GM21367 (cell line): Measurements from ENCODE around the gene CDK18.

Experiments
- ATAC-seq: cut with Tn5 transposase; IDR thresholded peaks from one replicate; pipeline ENCODE4 v1.9.1; 2021; ENCODE audit not compliant: unreplicated experiment

CDK18 gene

DNA sequence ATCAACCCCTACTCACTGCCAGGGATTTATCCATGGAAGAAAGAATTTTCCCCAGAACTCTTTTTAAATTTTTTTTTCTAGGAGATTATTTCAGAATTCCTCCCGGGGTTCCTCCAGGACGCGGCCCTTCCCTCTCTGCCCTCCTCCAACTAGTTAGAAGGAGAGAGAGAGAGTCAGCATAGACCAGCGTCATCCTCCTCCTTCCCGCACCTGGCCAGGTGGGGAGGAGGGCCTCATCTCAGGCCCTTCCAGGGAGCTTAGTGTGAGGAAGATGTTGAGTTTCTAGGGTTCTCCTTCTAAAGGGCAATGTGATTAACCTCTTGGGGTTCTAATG lies 63.6 kb downstream of the CDK18 start:
- no peak for ATAC-seq

DNA sequence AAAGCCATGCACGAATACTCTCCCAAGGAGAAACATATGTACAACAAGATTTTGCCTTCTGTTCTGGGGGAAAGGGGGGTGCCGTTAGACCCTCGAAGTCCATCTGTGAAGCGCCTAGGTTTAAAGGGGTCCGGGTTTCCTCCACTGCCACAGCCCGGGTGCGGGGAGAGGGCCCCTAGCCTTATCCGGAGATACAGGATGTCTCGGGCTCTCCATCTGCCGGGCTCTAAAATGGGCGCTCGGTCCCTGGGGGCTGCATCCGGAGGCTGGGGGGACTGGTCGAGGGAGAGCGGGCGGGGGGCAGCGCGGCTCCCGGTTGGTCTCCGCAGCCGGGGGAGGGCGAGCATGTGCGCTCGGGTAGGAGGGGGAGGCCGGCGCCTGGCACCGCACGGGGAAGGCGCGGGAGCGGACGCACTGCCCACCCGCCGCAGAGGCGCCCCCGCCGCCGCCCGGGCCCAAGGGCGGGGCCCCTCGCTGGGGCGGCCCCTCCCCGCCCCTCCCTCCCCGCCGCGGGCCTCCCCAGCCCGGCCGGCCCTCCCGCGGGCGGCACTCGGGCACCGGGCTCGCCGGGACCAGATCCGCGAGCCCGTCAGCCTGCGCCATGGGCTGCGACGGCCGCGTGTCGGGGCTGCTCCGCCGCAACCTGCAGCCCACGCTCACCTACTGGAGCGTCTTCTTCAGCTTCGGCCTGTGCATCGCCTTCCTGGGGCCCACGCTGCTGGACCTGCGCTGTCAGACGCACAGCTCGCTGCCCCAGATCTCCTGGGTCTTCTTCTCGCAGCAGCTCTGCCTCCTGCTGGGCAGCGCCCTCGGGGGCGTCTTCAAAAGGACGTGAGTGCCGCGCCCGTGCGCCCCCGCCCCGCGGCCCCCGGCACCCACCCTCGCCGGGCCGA lies 64.2 kb downstream of the CDK18 start:
- ATAC-seq: no peak

DNA sequence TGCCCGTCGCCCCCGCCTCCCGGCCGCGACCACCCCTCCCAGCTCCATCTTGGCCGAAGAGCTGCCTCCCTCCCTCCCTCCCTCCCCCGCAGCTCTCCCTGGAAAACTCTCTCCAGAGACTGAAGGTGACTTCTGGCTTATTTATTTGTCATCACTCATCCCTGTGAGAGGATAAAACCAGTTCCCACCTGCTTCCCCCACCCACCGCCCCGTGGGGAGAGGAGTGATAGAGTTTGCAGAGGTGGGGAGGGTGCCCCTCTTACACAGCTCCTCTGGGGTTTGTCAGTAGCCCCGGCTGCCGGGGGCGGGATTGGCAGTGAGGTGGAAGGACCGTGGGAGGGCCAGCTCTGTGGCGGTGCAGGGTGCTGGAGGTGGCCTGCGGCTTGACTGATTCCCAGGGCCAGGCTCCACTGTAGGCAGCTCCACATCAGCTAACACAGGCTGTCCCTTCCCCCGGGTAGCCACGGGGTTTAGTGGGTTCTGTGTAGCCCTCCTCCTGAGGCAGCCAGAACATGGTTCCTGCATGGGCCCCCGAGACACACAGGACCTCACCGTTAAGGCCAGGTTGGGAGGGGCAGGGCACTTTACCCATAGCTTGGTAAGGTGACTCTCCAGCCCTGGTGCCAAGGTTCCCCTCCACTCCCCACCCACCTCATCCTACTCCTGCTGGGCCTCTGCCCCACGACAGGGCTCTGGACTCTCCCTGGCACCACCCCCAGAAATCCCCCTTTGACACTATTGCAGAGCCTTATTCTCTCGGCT lies 65.1 kb downstream of the CDK18 start:
- ATAC-seq: no peak

DNA sequence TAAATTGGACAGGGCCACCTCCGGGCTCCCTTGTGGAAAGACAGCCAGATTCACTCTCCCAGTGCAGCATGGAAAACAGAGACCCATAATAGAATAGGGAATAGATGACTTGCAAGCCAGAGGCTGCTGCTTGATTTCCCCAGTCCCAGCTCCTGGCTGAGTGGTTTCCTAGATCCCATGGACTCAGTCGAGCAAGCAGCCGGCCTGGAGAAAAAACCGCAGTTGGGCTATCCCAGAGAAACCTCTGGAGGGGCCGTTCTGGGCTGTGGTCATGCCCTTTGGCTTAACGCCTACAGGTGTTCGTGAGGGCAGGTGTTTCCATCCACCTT lies 65.7 kb downstream of the CDK18 start:
- no peak for ATAC-seq

DNA sequence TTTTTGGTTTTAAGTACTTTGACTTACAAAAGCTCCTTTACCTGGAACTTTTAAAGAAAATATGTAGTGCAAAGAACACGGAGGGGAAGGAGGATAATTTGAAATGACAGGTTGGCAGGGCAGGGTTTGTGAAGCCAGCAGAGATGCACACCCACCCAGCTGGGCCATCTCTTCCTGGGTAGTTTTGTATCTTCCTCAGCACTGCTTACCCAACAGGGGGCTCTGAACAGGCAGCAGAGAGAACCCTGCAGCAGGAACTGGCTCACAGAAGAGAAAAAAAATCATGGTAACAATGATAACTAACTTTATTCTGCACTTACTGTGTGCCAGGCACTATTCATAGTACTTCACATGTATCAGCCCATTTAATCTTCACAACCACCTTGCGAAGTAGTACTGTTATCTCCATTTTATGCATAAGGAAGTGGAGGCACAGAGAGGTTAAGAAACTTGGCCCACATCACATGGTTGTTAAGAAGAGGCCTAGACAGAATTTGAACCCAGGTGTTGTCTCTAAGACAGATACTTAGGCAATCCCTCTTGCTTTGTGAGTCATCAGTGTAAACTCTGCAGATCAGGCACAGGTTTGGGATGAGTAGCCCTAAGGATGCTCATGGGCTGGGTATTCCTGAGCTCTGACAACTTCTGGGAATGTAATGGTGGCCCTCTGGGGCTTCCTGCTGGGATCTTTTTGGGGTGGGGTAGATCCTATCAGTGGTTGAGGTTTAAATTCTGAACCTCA lies 66.5 kb downstream of the CDK18 start:
- no peak for ATAC-seq

DNA sequence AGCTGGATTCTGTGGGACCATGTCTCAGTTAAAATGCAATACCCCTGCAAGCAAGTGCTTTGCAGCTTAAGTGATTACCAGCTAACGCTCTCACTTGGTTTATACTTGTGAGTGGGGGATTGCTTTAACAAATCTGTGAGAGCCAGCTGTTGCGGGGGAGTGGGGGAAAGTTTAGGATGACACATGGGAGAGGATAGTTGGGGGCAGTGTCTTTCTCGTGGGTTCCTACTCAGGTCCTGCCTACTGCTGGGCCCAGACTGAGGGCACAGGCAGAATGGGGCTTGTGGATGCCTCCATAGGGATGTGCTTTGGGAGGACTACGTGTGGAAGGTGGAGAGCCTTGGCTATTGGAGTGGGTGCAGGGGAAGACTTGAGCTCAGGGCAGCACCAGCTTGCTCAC lies 67.3 kb downstream of the CDK18 start:
- no peak for ATAC-seq

DNA sequence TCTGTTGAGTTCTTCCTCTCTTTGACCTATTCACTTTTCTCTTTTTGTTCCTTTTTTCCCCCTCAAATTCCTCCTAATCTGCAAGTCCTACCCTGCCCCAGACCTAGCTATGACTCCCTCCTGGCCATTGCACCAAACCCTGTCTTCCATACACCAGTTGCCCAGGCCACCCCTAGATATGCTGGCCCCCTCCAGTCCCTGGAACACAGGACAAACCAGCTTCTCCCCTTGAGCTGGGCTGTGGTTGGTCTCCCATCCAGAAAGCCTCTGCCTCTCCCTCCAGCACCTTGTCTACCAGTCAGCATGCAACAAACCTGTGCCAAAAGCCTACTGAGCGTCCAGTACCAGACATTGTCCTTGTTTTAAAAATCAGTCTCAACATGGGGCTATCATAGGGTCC lies 68.0 kb downstream of the CDK18 start:
- no peak for ATAC-seq

DNA sequence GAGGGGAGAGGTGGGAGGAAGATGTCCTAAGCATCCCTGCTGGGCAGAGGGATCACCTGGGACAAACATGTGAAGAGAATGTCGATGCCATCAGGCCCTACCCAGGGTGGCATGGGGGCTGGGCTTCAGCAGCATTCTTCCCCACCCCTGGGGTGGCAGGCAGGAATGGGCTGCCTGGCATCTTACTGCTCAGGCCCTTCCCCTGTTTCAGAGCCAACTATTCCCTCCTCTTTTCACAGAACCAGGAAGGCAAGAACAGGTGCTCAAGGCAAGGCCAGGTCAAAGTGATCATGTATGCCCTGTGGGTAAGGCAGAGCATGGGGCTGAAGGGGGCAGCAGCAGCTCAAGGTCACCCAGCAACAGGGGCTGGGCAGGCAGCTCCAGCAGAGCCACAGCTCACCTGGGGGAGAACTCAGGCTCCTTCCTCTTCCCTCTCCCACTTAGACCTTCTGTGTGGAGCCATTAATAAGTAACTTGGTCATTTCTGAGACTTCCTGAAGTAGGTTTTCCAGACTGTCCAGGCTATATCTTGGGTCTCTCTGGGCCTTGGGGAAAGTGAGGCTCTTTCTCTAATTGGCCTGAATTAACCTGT lies 70.9 kb downstream of the CDK18 start:
- no peak for ATAC-seq

DNA sequence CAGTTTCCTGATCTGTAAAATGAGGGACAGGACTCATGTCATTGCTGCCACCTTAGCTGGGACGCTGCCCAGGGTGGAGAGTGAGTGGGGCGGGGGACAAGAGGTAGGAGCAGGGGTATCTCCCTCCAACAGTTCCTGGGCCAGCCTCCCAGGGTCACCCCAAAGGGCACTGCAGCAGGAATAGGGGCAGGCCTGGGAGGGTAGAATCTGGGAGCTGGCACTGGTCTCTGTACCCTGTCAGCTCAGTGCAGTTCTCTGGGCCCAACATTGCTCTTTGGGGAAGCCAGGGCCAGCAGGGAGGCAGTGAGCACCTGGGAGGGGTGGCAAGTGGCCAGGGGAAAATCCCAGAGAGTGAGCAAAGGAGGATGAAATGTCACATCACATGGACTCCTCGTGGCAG lies 71.5 kb downstream of the CDK18 start:
- ATAC-seq: no peak

DNA sequence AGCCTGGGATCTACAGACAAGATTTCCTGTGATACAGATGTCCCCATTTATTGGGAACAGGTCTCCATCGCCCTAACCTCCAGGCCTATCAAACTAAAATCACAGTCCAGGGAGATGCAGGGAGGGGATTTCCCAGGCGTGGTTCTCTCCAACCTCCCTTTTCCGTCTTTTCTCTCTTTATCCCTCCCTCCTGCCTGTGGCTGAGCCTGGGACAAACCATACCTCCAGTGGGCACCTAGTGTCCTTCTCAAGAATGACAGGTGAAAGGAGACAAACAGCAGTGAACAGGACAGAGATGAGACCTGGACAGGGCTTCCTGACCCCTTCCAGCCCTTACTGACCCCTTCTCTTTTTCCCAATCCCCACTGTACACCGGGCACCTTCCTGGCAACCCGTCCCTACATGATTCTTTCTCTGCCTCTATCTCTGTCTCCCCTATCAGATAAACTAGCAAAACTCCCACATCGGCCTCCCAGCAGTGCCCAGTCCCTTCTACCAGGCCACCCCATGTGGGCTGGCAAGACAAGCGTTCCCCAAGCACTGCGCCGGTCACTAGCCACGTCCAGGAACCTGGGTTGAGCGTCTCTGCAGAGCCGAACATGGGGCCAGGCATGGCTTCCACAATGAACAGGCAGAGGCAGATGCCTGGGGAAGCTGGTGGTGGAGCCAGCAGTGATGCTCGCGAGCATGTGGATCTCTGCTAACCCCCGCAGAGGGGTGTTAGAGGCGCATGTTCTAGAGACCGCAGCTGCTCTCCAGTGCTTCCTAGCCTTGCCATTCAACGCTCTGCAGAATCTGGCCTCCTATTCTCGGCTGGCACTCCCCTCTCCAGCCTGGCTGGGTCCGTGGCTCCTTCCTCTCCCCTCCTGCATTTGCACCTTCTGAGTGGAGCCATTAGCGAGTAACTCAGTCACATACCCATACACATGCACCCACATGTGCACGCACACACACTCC lies 72.6 kb downstream of the CDK18 start:
- no peak for ATAC-seq

DNA sequence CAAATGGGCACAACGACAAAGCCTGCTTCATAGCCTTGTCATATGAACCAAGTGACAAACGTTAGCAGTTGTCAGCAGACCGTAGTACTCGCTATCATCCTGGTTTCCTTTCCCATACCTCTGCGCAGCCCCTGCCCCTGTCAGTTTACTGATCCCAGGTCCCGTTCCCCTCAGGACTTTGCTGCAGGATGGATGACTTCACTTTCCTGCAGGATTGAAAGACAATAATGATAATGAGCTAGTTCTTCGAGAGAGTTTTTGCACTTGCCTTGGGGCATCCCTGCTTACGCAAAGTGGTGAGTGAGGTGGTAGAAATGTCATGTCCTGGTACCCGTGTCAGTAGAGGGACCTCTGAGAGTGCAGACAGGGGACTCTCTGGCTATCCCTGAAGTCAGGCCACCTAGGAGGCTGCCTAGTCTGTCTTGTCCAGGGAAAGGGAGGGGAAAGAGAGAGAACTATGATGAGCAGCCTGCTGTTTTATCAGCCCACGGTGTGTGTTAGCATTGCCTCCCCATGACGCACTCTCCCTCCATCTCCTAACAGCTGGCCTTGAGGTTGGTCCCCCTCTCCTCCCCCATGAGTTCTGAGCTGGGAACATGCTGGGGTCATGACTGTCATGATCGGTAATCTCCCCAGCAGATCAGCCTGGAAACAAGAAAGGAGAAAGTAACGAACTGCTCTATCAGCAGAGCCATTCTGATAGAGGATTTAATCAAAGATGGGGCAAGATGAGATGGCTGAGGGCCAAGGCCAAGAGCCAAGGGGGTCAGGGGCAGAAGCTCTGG lies 73.6 kb downstream of the CDK18 start:
- ATAC-seq: no peak

DNA sequence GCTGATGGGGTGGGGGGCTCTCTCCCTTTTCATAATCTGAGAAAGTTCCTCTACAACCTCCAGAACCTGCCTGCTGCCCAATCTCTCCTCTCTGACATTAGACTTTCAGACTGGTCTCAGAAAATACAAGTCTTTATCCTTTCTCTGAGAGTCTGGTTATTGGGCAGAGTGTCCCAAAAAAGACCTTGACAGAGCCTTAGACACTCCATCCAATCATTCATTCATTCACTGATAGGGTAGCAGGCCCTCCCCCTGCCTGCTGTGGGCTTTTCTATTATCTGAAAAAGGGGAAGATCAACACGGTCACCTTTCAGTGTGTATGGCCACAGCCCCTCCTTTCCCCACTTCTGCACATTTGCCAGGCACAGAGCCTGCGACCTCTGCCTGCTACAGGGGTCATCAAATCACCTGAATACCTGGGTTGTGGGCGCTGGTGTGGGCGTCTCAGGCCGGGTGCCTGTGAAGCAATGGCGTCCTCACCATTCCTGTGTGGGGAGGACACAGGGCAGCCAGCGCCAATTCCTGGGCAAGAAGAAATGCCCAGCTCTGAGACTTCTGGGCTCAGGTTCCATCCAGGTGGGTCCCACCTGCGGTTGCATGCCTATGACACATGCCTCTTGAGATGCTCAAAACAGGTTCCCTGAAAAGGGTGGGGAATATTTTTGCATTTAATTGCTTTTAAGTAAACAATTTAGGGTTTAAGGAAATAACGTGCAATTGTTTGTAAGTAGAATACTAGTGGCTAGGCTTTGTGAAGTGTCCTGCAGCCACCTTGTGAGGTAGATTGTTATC lies 74.5 kb downstream of the CDK18 start:
- ATAC-seq: no peak

DNA sequence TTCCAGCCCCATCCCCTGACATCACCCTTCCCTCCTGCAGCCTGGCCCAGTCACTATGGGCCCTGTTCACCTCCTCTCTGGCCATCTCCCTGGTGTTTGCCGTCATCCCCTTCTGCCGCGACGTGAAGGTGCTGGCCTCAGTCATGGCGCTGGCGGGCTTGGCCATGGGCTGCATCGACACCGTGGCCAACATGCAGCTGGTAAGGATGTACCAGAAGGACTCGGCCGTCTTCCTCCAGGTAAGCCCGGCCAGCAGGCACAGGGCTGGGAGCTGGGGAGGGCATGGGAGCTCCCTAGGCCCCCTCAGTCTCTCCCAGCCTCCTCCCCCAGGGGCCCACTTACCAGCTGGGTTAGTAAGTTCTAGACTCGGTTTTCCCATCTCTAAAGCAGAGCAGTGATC lies 75.2 kb downstream of the CDK18 start:
- ATAC-seq: no peak

DNA sequence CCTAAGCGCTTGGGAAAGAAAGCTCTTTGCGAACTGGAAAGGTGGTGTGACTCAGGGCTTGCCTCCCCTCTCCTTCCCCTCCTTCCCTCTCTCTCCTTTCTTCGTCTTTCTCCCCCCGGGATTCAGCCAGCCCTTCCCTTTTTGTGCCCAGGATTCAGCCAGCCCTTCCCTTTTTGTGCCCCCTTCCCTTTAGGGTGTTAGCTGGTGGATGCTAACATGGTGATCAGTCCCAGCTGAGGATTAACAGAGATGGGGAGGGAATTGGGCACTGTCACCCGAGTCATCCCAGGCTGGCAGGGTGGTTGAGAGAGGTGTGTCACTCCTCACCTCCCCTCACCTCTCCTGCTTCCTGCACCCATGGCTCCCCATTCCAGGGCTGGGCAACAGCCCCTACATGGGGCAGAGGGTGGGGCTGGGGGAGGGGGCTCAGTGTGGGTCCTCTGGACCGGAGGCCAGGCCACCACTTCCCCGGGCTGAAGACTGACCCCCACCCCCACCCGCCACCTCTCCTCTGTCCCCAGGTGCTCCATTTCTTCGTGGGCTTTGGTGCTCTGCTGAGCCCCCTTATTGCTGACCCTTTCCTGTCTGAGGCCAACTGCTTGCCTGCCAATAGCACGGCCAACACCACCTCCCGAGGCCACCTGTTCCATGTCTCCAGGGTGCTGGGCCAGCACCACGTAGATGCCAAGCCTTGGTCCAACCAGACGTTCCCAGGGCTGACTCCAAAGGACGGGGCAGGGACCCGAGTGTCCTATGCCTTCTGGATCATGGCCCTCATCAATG lies 75.9 kb downstream of the CDK18 start:
- no peak for ATAC-seq

DNA sequence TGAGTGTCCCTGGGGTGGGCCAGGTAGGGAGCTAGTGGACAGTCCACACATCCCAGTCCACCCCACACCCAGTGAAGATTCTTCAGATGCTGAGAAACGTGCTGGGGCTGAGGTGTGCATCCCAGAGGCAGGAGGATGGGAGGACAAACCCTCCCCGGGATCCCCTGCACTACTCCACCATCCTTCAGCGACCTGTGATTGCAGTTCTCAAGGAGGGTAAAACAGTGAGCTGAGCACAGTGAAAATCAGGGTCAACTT lies 76.4 kb downstream of the CDK18 start:
- no peak for ATAC-seq

DNA sequence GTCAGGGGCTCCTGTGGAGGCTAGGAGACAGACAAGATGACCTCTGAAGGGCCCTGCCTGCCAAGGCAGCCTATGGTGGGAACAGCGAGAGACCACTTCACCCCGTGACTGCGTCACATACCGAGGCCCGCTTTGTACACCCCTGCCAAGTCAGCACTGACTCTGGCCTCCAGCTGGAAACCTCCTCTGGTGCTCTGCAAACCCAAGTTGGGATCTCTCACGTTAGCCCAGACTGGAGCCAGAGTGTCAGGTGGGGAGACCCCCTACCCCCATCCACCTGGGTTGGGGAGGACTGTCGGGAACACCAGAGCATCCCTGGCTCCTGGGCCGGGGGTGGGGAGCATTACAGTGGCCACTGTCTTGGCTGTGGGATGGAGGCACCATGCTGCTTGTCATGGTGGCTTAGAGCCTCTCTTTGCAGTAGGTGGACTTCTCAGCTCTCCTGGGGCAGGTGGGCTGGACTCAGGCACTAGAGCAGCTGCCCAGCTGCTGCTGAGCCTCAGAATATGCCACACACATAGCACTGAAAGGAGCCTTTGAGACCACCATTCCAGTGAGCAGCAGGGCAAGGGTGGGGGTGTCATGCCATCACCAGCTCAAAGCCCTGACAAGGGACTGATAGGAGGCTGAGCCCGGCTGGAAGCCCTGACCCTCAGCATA lies 77.0 kb downstream of the CDK18 start:
- ATAC-seq: no peak

DNA sequence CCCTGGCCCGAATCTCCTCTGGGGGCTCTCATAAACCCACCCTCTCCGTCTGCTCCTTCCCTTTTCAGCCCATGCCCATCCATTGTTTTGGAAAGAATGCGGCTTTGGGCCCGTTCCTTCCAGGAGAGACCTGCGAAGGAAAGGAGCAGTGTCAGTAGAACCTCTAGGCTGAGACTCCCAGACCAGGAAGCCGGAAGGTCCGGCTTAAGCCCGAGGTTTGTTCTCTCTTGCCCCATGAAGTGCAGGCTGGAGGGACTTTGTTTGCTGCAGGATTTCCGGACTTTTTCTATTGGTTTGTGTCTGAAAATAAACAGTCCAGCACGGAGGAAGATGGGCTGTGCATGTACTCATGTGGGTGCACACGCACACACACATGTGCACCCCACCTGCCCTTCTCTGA lies 77.6 kb downstream of the CDK18 start:
- no peak for ATAC-seq
